Stimulated activated CD4-positive, alpha-beta T cell treated with anti-CD3 and anti-CD28 coated beads, Interleukin-2, amount 100 ng/mL, for 24 hours (primary cell): Measurements from ENCODE around the gene TRIM9.

Experiments used
- DNase-seq, 2 donors: peaks; one replicate each; pipeline ENCODE4 v3.0.0-alpha.2; 2020

Gene TRIM9

GRCh38 chr14:51056421-51056820 lies 38.5 kb downstream of the TRIM9 start:
- no peak for DNase-seq

GRCh38 chr14:51053157-51053556 lies 41.7 kb downstream of the TRIM9 start:
- no peak for DNase-seq

- DNase-seq, result no peak
These were observed 49.9 kb downstream of the TRIM9 start for GRCh38 chr14:51044961-51045360.

GRCh38 chr14:51041883-51042282 lies 53.0 kb downstream of the TRIM9 start:
- no peak for DNase-seq

GRCh38 chr14:51041108-51041531 lies 53.8 kb downstream of the TRIM9 start:
- DNase-seq, result no peak

GRCh38 chr14:51039252-51039651 lies 55.7 kb downstream of the TRIM9 start:
- no peak for DNase-seq

- no peak for DNase-seq
These were observed 59.2 kb downstream of the TRIM9 start for GRCh38 chr14:51035611-51036192.

GRCh38 chr14:51028851-51029754 lies 65.8 kb downstream of the TRIM9 start:
- DNase-seq, result no peak

- no peak for DNase-seq
These were observed 66.5 kb downstream of the TRIM9 start for GRCh38 chr14:51028361-51028760.

- no peak for DNase-seq
These were observed 70.5 kb downstream of the TRIM9 start for GRCh38 chr14:51024377-51024776.

- DNase-seq, result no peak
These were observed 70.9 kb downstream of the TRIM9 start for GRCh38 chr14:51023964-51024363.

GRCh38 chr14:51022769-51023168 lies 72.1 kb downstream of the TRIM9 start:
- DNase-seq, result no peak

- no peak for DNase-seq
These were observed 74.7 kb downstream of the TRIM9 start for GRCh38 chr14:51020024-51020710.

- no peak for DNase-seq
These were observed 75.8 kb downstream of the TRIM9 start for GRCh38 chr14:51019089-51019488.

GRCh38 chr14:51018521-51018920 lies 76.4 kb downstream of the TRIM9 start:
- no peak for DNase-seq

GRCh38 chr14:51014625-51015024 lies 80.3 kb downstream of the TRIM9 start:
- DNase-seq, result no peak

- no peak for DNase-seq
These were observed 80.8 kb downstream of the TRIM9 start for GRCh38 chr14:51014086-51014485.

GRCh38 chr14:51012055-51012454 lies 82.8 kb downstream of the TRIM9 start:
- DNase-seq, result no peak

- DNase-seq, result no peak
These were observed 86.5 kb downstream of the TRIM9 start for GRCh38 chr14:51008446-51008845.

- DNase-seq, result no peak
These were observed 88.1 kb downstream of the TRIM9 start for GRCh38 chr14:51006781-51007211.

GRCh38 chr14:51006324-51006723 lies 88.6 kb downstream of the TRIM9 start:
- no peak for DNase-seq

GRCh38 chr14:51004801-51005526 lies 89.9 kb downstream of the TRIM9 start:
- DNase-seq, result no peak

- DNase-seq, result no peak
These were observed 90.5 kb downstream of the TRIM9 start for GRCh38 chr14:51004352-51004800.
